Gastrocnemius medialis (tissue), 4 donors: ENCODE measurements around the gene C3. TPM values are rescaled to one million over a fixed set of nuclear protein-coding genes. Genes with fewer than 3 reads are reported as not detected.
A peak's percentile ranks its signal among the peaks of the same experiment; 100 is the strongest.

Experiments
- ATAC-seq, 2 donors: fragments of 150-250 bp; one replicate each; pipeline ENCODE4 v1.9.1; 2016
- DNase-seq, 2 donors: peaks; one replicate each; pipeline ENCODE4 v3.0.0-alpha.2; 2019
- H3K27ac ChIP-seq, 4 donors: fragments of 200-600 bp; sonication (generic); 1 replicate in 1 of 4; 2 replicates in 3 of 4; pipeline ENCODE4 v1.5.1; 2016 to 2018; ENCODE audit warnings: mild to moderate bottlenecking in 2 of 4, moderate library complexity in 1 of 4
- H3K27me3 ChIP-seq, 3 donors: fragments of 200-600 bp; sonication (generic) in 2 of 3; 1 replicate in 1 of 3; 2 replicates in 2 of 3; pipeline versions ENCODE4 v1.5.1 to v1.6.0; 2016 to 2019; ENCODE audit warnings: mild to moderate bottlenecking in 1 of 3, moderate library complexity in 1 of 3
- H3K36me3 ChIP-seq, 2 donors: fragments of 200-600 bp; sonication (generic) in 1 of 2; one replicate each; pipeline ENCODE4 v1.5.1; 2017 to 2018
- H3K4me1 ChIP-seq, 2 donors: fragments of 200-600 bp; sonication (generic) in 1 of 2; one replicate each; pipeline ENCODE4 v1.5.1; 2016 to 2017; ENCODE audit warnings: mild to moderate bottlenecking in 2 of 2
- H3K4me3 ChIP-seq, 4 donors: fragments of 200-600 bp; sonication (generic) in 3 of 4; 1 replicate in 1 of 4; 2 replicates in 3 of 4; pipeline ENCODE4 v1.5.1; 2016 to 2019; ENCODE audit warnings: mild to moderate bottlenecking in 2 of 4
- H3K9me3 ChIP-seq, 3 donors: fragments of 200-600 bp; sonication (generic) in 2 of 3; 1 replicate in 1 of 3; 2 replicates in 2 of 3; pipeline ENCODE4 v1.5.1; 2016 to 2019
- POLR2A ChIP-seq, 2 donors: fragments of 450-650 bp; IDR thresholded peaks; one replicate each; pipeline ENCODE4 v1.6.1; 2017; ENCODE audit warnings: antibody characterized with exemption in 2 of 2, mild to moderate bottlenecking in 2 of 2, moderate library complexity in 2 of 2
- in situ Hi-C, 4 donors: fragments of 200-750 bp; cut with MboI; loops; one replicate each; pipeline versions ENCODE4 v1.15.0 to v1.8.0; 2017; ENCODE audit warnings: low sequenced_read_pairs in 4 of 4
- intact Hi-C: fragments of 100-400 bp; cut with DNase I; formaldehyde crosslinking; loops from one replicate; pipeline ENCODE4 v1.15.1; 2023; ENCODE audit warnings: low total_unique reads
- total RNA-seq, 4 donors: library from RNA; depleted of rRNA; stranded (reverse); fragments of >200 nt; gene quantifications; one replicate each; pipeline versions ENCODE4 v1.1.0 to v1.2.3, GENCODE V29; 2016
- TF ChIP-seq, protein P1 (sequence below), 5 experiments: fragments of 450-650 bp in 3 of 5; fragments of 200-600 bp in 2 of 5; sonication (generic) in 2 of 5; IDR thresholded peaks in 4 of 5; conservative IDR thresholded peaks in 1 of 5; 1 replicate in 4 of 5; 2 replicates in 1 of 5; pipeline ENCODE4 v1.5.1; 2016 to 2019; ENCODE audit warnings: antibody characterized with exemption in 5 of 5, mild to moderate bottlenecking in 3 of 5, moderate library complexity in 3 of 5

C3 gene
- total RNA-seq, 4 donors from 2014 or later = 25.9 to 121 (median 70.6) TPM

DNA sequence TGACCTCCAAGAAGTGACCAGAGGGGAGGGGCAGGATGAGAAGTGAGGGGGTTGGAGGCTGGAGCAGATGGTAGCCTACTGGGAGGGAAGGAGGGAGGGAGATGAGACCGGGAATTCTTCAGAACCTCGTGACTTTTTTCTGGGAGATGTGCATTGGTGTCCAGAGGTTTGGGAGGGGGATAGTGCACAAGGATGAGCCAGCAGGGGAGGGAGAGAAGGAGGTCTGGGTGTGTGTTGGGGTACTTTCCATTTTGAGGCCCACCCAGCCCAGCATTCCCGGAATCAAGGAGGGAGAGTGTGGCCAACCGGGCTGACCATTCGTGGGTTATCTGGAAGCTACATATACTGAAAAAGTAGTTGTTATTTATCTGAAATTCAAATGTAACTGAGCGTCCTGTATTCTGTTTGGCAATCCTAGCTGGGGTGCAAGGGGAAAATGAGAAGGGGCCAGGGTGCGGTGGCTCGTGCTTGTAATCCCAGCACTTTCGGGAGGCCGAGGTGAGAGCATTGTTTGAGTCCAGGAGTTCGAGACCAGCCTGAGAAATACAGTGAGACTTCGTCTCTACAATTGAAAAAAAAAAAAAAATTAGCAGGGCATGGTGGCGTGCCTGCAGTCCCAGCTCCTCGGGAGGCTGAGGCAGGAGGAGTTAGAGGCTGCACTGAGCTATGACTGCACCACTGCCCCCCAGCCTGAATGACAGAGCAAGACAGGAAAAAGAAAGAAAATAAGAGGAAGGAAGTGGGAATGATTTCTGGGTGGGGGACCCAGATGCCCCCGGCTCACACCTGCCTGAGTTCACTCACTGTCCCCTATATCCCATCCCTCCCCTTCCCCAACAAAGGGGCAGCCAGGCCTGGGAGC is 4.4 kb upstream of the C3 start:
- no peak overlapping the region for H3K27ac ChIP-seq
- in situ Hi-C loops = loop anchor here in 2 of 4 donors (25.0 kb wide), 2 partner anchors 213 to 338 kb away; partner anchors contain the start of genes GTF2F1 (in 1 of the 2), PSPN (in 1 of the 2) and TUBB4A (in 1 of the 2)

GRCh38 chr19:6723738-6724137 is 3.3 kb upstream of the C3 start:
- Histone ChIP-seq H3K27me3 (no peaks in the 10 kb centered on the region), H3K9me3 (no peaks in the 10 kb centered on the region), H3K4me3 (no peak overlapping the region), H3K27ac (peak overlapping the region in 3 of 4 donors; percentile 9 to 47 (median 46)), H3K4me1 (no peaks in the 10 kb centered on the region), H3K36me3 (no peaks in the 10 kb centered on the region)
- intact Hi-C loops (no loop called here), in situ Hi-C loops (no loop called here)
- no peak for ATAC-seq
- DNase-seq = no peak
- TF ChIP-seq, protein P1, sequence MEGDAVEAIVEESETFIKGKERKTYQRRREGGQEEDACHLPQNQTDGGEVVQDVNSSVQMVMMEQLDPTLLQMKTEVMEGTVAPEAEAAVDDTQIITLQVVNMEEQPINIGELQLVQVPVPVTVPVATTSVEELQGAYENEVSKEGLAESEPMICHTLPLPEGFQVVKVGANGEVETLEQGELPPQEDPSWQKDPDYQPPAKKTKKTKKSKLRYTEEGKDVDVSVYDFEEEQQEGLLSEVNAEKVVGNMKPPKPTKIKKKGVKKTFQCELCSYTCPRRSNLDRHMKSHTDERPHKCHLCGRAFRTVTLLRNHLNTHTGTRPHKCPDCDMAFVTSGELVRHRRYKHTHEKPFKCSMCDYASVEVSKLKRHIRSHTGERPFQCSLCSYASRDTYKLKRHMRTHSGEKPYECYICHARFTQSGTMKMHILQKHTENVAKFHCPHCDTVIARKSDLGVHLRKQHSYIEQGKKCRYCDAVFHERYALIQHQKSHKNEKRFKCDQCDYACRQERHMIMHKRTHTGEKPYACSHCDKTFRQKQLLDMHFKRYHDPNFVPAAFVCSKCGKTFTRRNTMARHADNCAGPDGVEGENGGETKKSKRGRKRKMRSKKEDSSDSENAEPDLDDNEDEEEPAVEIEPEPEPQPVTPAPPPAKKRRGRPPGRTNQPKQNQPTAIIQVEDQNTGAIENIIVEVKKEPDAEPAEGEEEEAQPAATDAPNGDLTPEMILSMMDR (IDR thresholded peaks at IDR 0.05 in 4 of 5, conservative IDR thresholded peaks at IDR 0.05 in 1 of 5) = no peak
- no peak for TF ChIP-seq POLR2A (IDR thresholded peaks at IDR 0.05)

More for the DNA sequence above, 4.4 kb upstream of the C3 start:
- TF ChIP-seq POLR2A (IDR thresholded peaks at IDR 0.05) = no peak
- TF ChIP-seq, protein P1 (IDR thresholded peaks at IDR 0.05 in 4 of 5, conservative IDR thresholded peaks at IDR 0.05 in 1 of 5) = no peak
- Histone ChIP-seq H3K36me3 (no peaks in the 10 kb centered on the region), H3K27me3 (no peaks in the 10 kb centered on the region), H3K9me3 (no peaks in the 10 kb centered on the region), H3K4me3 (no peak overlapping the region), H3K4me1 (no peaks in the 10 kb centered on the region)
- DNase-seq (no peak), ATAC-seq (no peak)
- intact Hi-C loops = no loop called here

- H3K9me3 ChIP-seq = no peaks in the 10 kb centered on the region
- intact Hi-C loops (no loop called here), in situ Hi-C loops (no loop called here)
- peak overlapping the region in 2 of 4 donors; percentile 9 to 41 for H3K27ac ChIP-seq
- peak; percentile 39 to 51 for ATAC-seq
- no peaks in the 10 kb centered on the region for H3K27me3 ChIP-seq
- H3K4me3 ChIP-seq = no peak overlapping the region
- H3K4me1 ChIP-seq = no peaks in the 10 kb centered on the region
- H3K36me3 ChIP-seq = no peaks in the 10 kb centered on the region
- DNase-seq = peak in 1 of 2 donors; percentile 58
- TF ChIP-seq POLR2A (IDR thresholded peaks at IDR 0.05) = no peak
- TF ChIP-seq, protein P1 (IDR thresholded peaks at IDR 0.05 in 4 of 5, conservative IDR thresholded peaks at IDR 0.05 in 1 of 5) = no peak
Measured at GRCh38 chr19:6723108-6723618, 2.7 kb upstream of the C3 start.

GRCh38 chr19:6721773-6722172 is 1.3 kb upstream of the C3 start:
- ATAC-seq = no peak
- in situ Hi-C loops = no loop called here
- intact Hi-C loops = no loop called here
- DNase-seq = no peak
- H3K9me3 ChIP-seq = no peaks in the 10 kb centered on the region
- H3K27me3 ChIP-seq = peaks cover 0 to 2% (median 0%) of the 10 kb centered on the region in 3 donors
- no peaks in the 10 kb centered on the region for H3K36me3 ChIP-seq
- H3K4me3 ChIP-seq = no peak overlapping the region
- H3K27ac ChIP-seq = no peak overlapping the region
- H3K4me1 ChIP-seq = no peaks in the 10 kb centered on the region
- TF ChIP-seq POLR2A (IDR thresholded peaks at IDR 0.05) = no peak
- TF ChIP-seq, protein P1 (IDR thresholded peaks at IDR 0.05 in 4 of 5, conservative IDR thresholded peaks at IDR 0.05 in 1 of 5) = no peak
